PC-3 (cell line): ENCODE measurements around the gene ELF3. TPM values are rescaled to one million over a fixed set of nuclear protein-coding genes. Genes with fewer than 3 reads are reported as not detected.
A peak's percentile ranks its signal among the peaks of the same experiment; 100 is the strongest.
"Not testable (repeated sequence)": the region's sequence is repeated elsewhere in the genome, so short reads cannot be mapped to it uniquely, and the experiment has no call there.

ENCODE experiments used
- ATAC-seq: fragments of 200-7000 bp; cut with Tn5 transposase; 2 replicates; pipeline ENCODE4 v1.9.1; 2020; ENCODE audit warnings: mild to moderate bottlenecking, moderate library complexity
- Bru-seq: library from RNA; stranded (reverse); fragments of 400-500 nt; gene quantifications from one replicate; lab custom pipeline; 2021; lab: Mats Ljungman, UMichigan
- BruChase-seq, 2 experiments: library from RNA; stranded (reverse); fragments of 400-500 nt; gene quantifications; one replicate each; lab custom pipeline; 2021; lab: Mats Ljungman, UMichigan
- BruUV-seq: library from RNA; stranded (reverse); fragments of 400-500 nt; replicated peaks from 2 replicates; lab custom pipeline; 2021; lab: Mats Ljungman, UMichigan
- CTCF ChIA-PET: fragments of 300-600 bp; sonication (Branson Sonifier 250); formaldehyde crosslinking; loops from one replicate; lab custom pipeline; 2022; ENCODE audit warnings: antibody characterized with exemption; lab: Charles Lee
- POLR2A ChIA-PET: fragments of 300-600 bp; sonication (Branson Sonifier 250); formaldehyde crosslinking; loops from one replicate; lab custom pipeline; 2022; ENCODE audit warnings: antibody characterized with exemption; ENCODE audit not compliant: unreplicated experiment; lab: Charles Lee
- DNase-seq: peaks from one replicate; pipeline ENCODE4 v3.0.0-alpha.2; 2015
- H2AFZ ChIP-seq: fragments of 300-600 bp; sonication (generic); 2 replicates; pipeline ENCODE4 v1.6.0; 2016; ENCODE audit warnings: antibody characterized with exemption, low read length
- H3F3A ChIP-seq: fragments of 300-600 bp; sonication (generic); one replicate; pipeline ENCODE4 v1.6.0; 2017; ENCODE audit warnings: antibody characterized with exemption, low read length, control low read depth, mild to moderate bottlenecking; ENCODE audit not compliant: unreplicated experiment
- H3K27ac ChIP-seq: fragments of 300-600 bp; sonication (generic); 2 replicates; pipeline ENCODE4 v1.5.1; 2016; ENCODE audit warnings: mild to moderate bottlenecking, low read length
- H3K27me3 ChIP-seq: fragments of 300-600 bp; sonication (generic); 2 replicates; pipeline ENCODE4 v1.6.1; 2016; ENCODE audit warnings: low read length, mixed read lengths
- H3K36me3 ChIP-seq: fragments of 300-600 bp; sonication (generic); 2 replicates; pipeline ENCODE4 v1.6.1; 2016; ENCODE audit warnings: low read depth, mixed run types, low read length, mixed read lengths
- H3K4me1 ChIP-seq: fragments of 300-600 bp; sonication (generic); 2 replicates; pipeline ENCODE4 v1.5.1; 2016; ENCODE audit warnings: low read length; ENCODE audit not compliant: insufficient read depth
- H3K4me2 ChIP-seq: fragments of 300-600 bp; sonication (generic); 2 replicates; pipeline ENCODE4 v1.6.0; 2016; ENCODE audit warnings: low read length
- H3K4me3 ChIP-seq: fragments of 300-600 bp; sonication (generic); 2 replicates; pipeline ENCODE4 v1.5.1; 2016; ENCODE audit warnings: mild to moderate bottlenecking, low read length, mixed read lengths
- H3K79me2 ChIP-seq: fragments of 300-600 bp; sonication (generic); 2 replicates; pipeline ENCODE4 v1.6.1; 2017; ENCODE audit warnings: low read length, mixed read lengths
- H3K9ac ChIP-seq: fragments of 300-600 bp; sonication (generic); 2 replicates; pipeline ENCODE4 v1.6.0; 2016; ENCODE audit warnings: mild to moderate bottlenecking, low read length
- H3K9me2 ChIP-seq: fragments of 300-600 bp; sonication (generic); replicated peaks from 2 replicates; pipeline ENCODE4 v1.6.1; 2016; ENCODE audit warnings: mixed run types, low read length, mixed read lengths
- H3K9me3 ChIP-seq: fragments of 300-600 bp; sonication (generic); 2 replicates; pipeline ENCODE4 v1.6.1; 2016; ENCODE audit warnings: low read length, mixed read lengths
- H4K20me1 ChIP-seq: fragments of 300-600 bp; sonication (generic); 2 replicates; pipeline ENCODE4 v1.6.1; 2016; ENCODE audit warnings: low read length, mixed read lengths
- CTCF ChIP-seq: fragments of 300-600 bp; sonication (generic); conservative IDR thresholded peaks from 2 replicates; pipeline ENCODE4 v1.5.1; 2017; ENCODE audit warnings: antibody characterized with exemption, low read depth, mild to moderate bottlenecking, low read length
- EZH2 ChIP-seq: fragments of 300-600 bp; sonication (generic); IDR thresholded peaks from one replicate; pipeline ENCODE4 v1.6.1; 2017; ENCODE audit warnings: antibody characterized with exemption, mild to moderate bottlenecking, low read length; ENCODE audit not compliant: unreplicated experiment
- EZH2phosphoT487 ChIP-seq: fragments of 300-600 bp; sonication (generic); IDR thresholded peaks from 2 replicates; pipeline ENCODE4 v1.6.1; 2018; ENCODE audit warnings: mild to moderate bottlenecking, antibody characterized with exemption, low read length, borderline replicate concordance
- intact Hi-C: fragments of 100-400 bp; cut with micrococcal nuclease; formaldehyde crosslinking; loops from 2 replicates; pipeline ENCODE4 v1.9.0; 2023
- long read RNA-seq: library from polyadenylated mRNA; unstranded; transcript quantifications from one replicate; pipeline ENCODE4 v2.0.0, GENCODE V29; 2021; ENCODE audit not compliant: unreplicated experiment
- total RNA-seq: library from RNA; depleted of rRNA; stranded (reverse); fragments of >200 nt; gene quantifications from 2 replicates; pipeline ENCODE4 v1.2.3, GENCODE V29; 2014; rRNA removed

ELF3 gene
- total RNA-seq = 399 and 460 TPM in 2 replicates
- Bru-seq, nascent RNA = percentile 89 among the genes with signal in this experiment
- percentile 93 among the genes with signal in this experiment for BruChase-seq, experiment 1, labeled RNA remaining after a 6-hour chase
- BruChase-seq, experiment 2, labeled RNA remaining after a 2-hour chase = percentile 98 among the genes with signal in this experiment
- long read RNA-seq, full-length matches to known transcripts = 305 of 376 reads
- long read RNA-seq, partial matches to known transcripts = 31 of 376 reads
- long read RNA-seq, other reads (novel, unspliced or antisense) = 40 of 376 reads

- Histone ChIP-seq H3K9me3 (no peaks in the 10 kb centered on the region), H3K27me3 (no peaks in the 10 kb centered on the region), H3K79me2 (peaks cover 57% of the 10 kb centered on the region), H3K4me3 (peak within 1 kb of the TSS; percentile 95), H4K20me1 (peaks cover 44% of the 10 kb centered on the region), H3K36me3 (peaks cover 37% of the 10 kb centered on the region), H2AFZ (no peak within 1 kb of the TSS), H3F3A (no peaks in the 10 kb centered on the region), H3K27ac (peak within 1 kb of the TSS; percentile 97), H3K9me2 (no peaks in the 10 kb centered on the region), H3K4me2 (peak within 1 kb of the TSS; percentile 98), H3K9ac (peak within 1 kb of the TSS; percentile 92), H3K4me1 (peaks cover 78% of the 10 kb centered on the region)
- BruUV-seq = TSS peak; percentile 70
- ATAC-seq (peak; percentile 73), DNase-seq (peak; percentile 96)
- TF ChIP-seq CTCF (no peak), EZH2 (no peak), EZH2phosphoT487 (no peak)
- POLR2A ChIA-PET = interaction anchor here (0.5 to 2.5 kb wide), 17 partner anchors 13 to 120 kb away, joined by 3 to 20 read pairs (median 4); no protein-coding TSS in a partner anchor
- intact Hi-C loops = loop anchor here (1.0 to 2.0 kb wide), 2 partner anchors 8 to 24 kb away; no protein-coding TSS in a partner anchor
- CTCF ChIA-PET = interaction anchor here (0.6 to 1.0 kb wide), 3 partner anchors 24 to 295 kb away, joined by 3 to 5 read pairs (median 3); no protein-coding TSS in a partner anchor
These were observed at the start of gene ELF3 for GRCh38 chr1:202010180-202011015. Gene ELF3, plus strand, starts transcription at chr1:202010587. Its CDS starts 550 bp downstream, at chr1:202011137.

GRCh38 chr1:201962382-201962781 lies 48.0 kb upstream of the ELF3 start:
- H3K36me3 ChIP-seq = peaks cover 43% of the 10 kb centered on the region
- CTCF ChIA-PET, BruUV-seq: not testable (repeated sequence)

GRCh38 chr1:201964261-201964660 lies 46.1 kb upstream of the ELF3 start:
- DNase-seq (no peak), ATAC-seq (no peak)
- Histone ChIP-seq H3K4me2 (no peak overlapping the region), H3K27ac (no peak overlapping the region), H2AFZ (no peak overlapping the region), H3K4me3 (no peak overlapping the region), H3K4me1 (no peaks in the 10 kb centered on the region), H3K9me2 (no peaks in the 10 kb centered on the region), H4K20me1 (no peaks in the 10 kb centered on the region), H3K79me2 (no peaks in the 10 kb centered on the region), H3K27me3 (no peaks in the 10 kb centered on the region), H3K9me3 (no peaks in the 10 kb centered on the region), H3K36me3 (peaks cover 37% of the 10 kb centered on the region), H3K9ac (no peak overlapping the region), H3F3A (no peaks in the 10 kb centered on the region)
- ChIA-PET POLR2A (no interaction called here), CTCF (interaction anchor here (0.7 kb wide), 1 partner anchor 68 kb away, joined by 13 read pairs; no protein-coding TSS in a partner anchor)
- intact Hi-C loops = no loop called here
- no TSS peak for BruUV-seq
- TF ChIP-seq CTCF (no peak), EZH2 (no peak), EZH2phosphoT487 (no peak)

More at GRCh38 chr1:201962382-201962781, 48.0 kb upstream of the ELF3 start:
- H3K9ac ChIP-seq, H4K20me1 ChIP-seq, H2AFZ ChIP-seq, H3K4me3 ChIP-seq, H3K4me1 ChIP-seq, H3K9me2 ChIP-seq, H3K9me3 ChIP-seq, H3F3A ChIP-seq, intact Hi-C loops, DNase-seq, POLR2A ChIA-PET, H3K27me3 ChIP-seq, H3K27ac ChIP-seq, H3K4me2 ChIP-seq, ATAC-seq: not testable (repeated sequence)
- H3K79me2 ChIP-seq = peaks cover 14% of the 10 kb centered on the region
